OCI-LY7 (cell line): ENCODE results near the gene ZNF175. TPM values are rescaled to one million over a fixed set of nuclear protein-coding genes. Genes with fewer than 3 reads are reported as not detected.
"Not testable (repeated sequence)": the region's sequence is repeated elsewhere in the genome, so short reads cannot be mapped to it uniquely, and the experiment has no call there.

Experiments used
- BruUV-seq: library from RNA; stranded (reverse); fragments of 400-500 nt; replicated peaks from 2 replicates; lab custom pipeline; 2021; lab: Mats Ljungman, UMichigan
- CTCF ChIA-PET: fragments of 300-600 bp; sonication (Branson Sonifier 250); formaldehyde crosslinking; loops from one replicate; lab custom pipeline; 2022; ENCODE audit warnings: antibody characterized with exemption; ENCODE audit not compliant: unreplicated experiment; lab: Charles Lee
- POLR2A ChIA-PET: fragments of 300-600 bp; sonication (Branson Sonifier 250); formaldehyde crosslinking; loops from one replicate; lab custom pipeline; 2022; ENCODE audit warnings: antibody characterized with exemption; lab: Charles Lee
- DNase-seq: peaks from one replicate; pipeline ENCODE4 v3.0.0-alpha.2; 2015; ENCODE audit warnings: low spot score
- H2AFZ ChIP-seq: fragments of 200-600 bp; sonication (generic), shearing (Covaris generic); 2 replicates; pipeline ENCODE4 v1.6.1; 2014; ENCODE audit warnings: mild to moderate bottlenecking, antibody characterized with exemption, low read length, moderate library complexity
- H3K27ac ChIP-seq: fragments of 200-600 bp; sonication (generic); 2 replicates; pipeline ENCODE4 v1.5.1; 2014; ENCODE audit warnings: mixed run types, low read depth, mild to moderate bottlenecking, moderate library complexity, low read length, inconsistent platforms; ENCODE audit not compliant: poor library complexity, severe bottlenecking
- H3K36me3 ChIP-seq: fragments of 200-600 bp; sonication (generic); 2 replicates; pipeline ENCODE4 v1.6.1; 2014; ENCODE audit warnings: mild to moderate bottlenecking, antibody characterized with exemption, low read length, moderate library complexity, mixed read lengths; ENCODE audit not compliant: insufficient read depth
- H3K4me1 ChIP-seq: fragments of 200-600 bp; sonication (generic); 2 replicates; pipeline ENCODE4 v1.5.1; 2014; ENCODE audit warnings: mild to moderate bottlenecking, low read length; ENCODE audit not compliant: insufficient read depth, poor library complexity, severe bottlenecking
- H3K4me2 ChIP-seq: fragments of 200-600 bp; sonication (generic); 2 replicates; pipeline ENCODE4 v1.6.1; 2014; ENCODE audit warnings: mild to moderate bottlenecking, low read length
- H3K4me3 ChIP-seq: fragments of 200-600 bp; sonication (generic); 2 replicates; pipeline ENCODE4 v1.5.1; 2014; ENCODE audit warnings: mild to moderate bottlenecking, low read depth, low read length; ENCODE audit not compliant: poor library complexity, severe bottlenecking
- H3K79me2 ChIP-seq: fragments of 200-600 bp; sonication (generic); 2 replicates; pipeline ENCODE4 v1.6.1; 2016; ENCODE audit warnings: low read depth, mild to moderate bottlenecking, low read length, moderate library complexity, mixed read lengths; ENCODE audit not compliant: insufficient read depth
- H3K9me2 ChIP-seq: fragments of 200-600 bp; sonication (generic); 2 replicates; pipeline ENCODE4 v1.6.1; 2016; ENCODE audit warnings: mild to moderate bottlenecking, low read length, mixed read lengths; ENCODE audit not compliant: insufficient read depth
- H3K9me3 ChIP-seq: fragments of 200-600 bp; sonication (generic); 2 replicates; pipeline ENCODE4 v1.6.1; 2014; ENCODE audit warnings: mild to moderate bottlenecking, mixed run types, low read length, mixed read lengths
- H4K20me1 ChIP-seq: fragments of 200-600 bp; sonication (generic); 2 replicates; pipeline ENCODE4 v1.6.1; 2014; ENCODE audit warnings: mild to moderate bottlenecking, antibody characterized with exemption, low read length, moderate library complexity, mixed read lengths; ENCODE audit not compliant: insufficient read depth
- EZH2phosphoT487 ChIP-seq: fragments of 200-600 bp; sonication (generic); IDR thresholded peaks from 2 replicates; pipeline ENCODE4 v1.6.1; 2018; ENCODE audit warnings: low read depth, borderline replicate concordance, mild to moderate bottlenecking, mixed run types, antibody characterized with exemption, low read length, moderate library complexity, mixed read lengths
- intact Hi-C: fragments of 100-400 bp; cut with micrococcal nuclease; formaldehyde crosslinking; loops from one replicate; pipeline ENCODE4 v1.10.0; 2022; ENCODE audit not compliant: unreplicated experiment
- total RNA-seq, 2 experiments: library from RNA; depleted of rRNA in 1 of 2; stranded (reverse); fragments of >200 nt in 1 of 2; shearing (Covaris generic) in 1 of 2; gene quantifications; 2 replicates each; pipeline ENCODE4 v1.2.3, GENCODE V29; 2014 to 2022
- TF ChIP-seq, protein P1 (sequence below): fragments of 200-600 bp; sonication (generic); conservative IDR thresholded peaks from 2 replicates; pipeline ENCODE4 v1.5.1; 2014; ENCODE audit warnings: mild to moderate bottlenecking, antibody characterized with exemption, low read length, moderate library complexity, mixed read lengths

The ZNF175 gene
- total RNA-seq, 2 experiments from 2014 or later = 3.5 to 10.4 TPM

DNA sequence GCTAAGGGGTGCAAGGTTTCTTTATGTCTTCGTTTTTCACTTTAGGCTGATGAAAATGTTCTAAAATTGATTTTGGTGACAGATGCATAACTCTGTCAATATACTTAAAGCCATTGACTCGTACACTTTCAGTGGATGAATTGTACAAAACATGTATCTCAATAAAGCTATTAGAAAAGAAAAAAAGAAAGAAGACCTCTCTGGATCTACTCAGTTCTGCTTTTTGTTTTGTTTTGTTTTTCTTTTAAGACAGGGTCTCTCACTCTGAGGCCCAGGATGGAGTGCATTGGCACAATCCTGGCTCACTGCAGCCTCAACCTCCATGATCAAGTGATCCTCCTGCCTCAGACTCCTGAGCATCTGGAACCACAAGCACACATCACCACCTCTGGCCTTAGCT, 55.6 kb downstream of the ZNF175 start:
- no TSS peak for BruUV-seq
- Histone ChIP-seq H3K4me2 (no peak overlapping the region), H3K79me2 (no peaks in the 10 kb centered on the region), H2AFZ (no peak overlapping the region), H3K36me3 (no peaks in the 10 kb centered on the region), H4K20me1 (no peaks in the 10 kb centered on the region), H3K9me2 (no peaks in the 10 kb centered on the region), H3K9me3 (no peaks in the 10 kb centered on the region), H3K27ac (no peak overlapping the region), H3K4me1 (peaks cover 2% of the 10 kb centered on the region), H3K4me3 (no peak overlapping the region)
- DNase-seq = no peak
- POLR2A ChIA-PET = no interaction called here
- TF ChIP-seq, protein P1, sequence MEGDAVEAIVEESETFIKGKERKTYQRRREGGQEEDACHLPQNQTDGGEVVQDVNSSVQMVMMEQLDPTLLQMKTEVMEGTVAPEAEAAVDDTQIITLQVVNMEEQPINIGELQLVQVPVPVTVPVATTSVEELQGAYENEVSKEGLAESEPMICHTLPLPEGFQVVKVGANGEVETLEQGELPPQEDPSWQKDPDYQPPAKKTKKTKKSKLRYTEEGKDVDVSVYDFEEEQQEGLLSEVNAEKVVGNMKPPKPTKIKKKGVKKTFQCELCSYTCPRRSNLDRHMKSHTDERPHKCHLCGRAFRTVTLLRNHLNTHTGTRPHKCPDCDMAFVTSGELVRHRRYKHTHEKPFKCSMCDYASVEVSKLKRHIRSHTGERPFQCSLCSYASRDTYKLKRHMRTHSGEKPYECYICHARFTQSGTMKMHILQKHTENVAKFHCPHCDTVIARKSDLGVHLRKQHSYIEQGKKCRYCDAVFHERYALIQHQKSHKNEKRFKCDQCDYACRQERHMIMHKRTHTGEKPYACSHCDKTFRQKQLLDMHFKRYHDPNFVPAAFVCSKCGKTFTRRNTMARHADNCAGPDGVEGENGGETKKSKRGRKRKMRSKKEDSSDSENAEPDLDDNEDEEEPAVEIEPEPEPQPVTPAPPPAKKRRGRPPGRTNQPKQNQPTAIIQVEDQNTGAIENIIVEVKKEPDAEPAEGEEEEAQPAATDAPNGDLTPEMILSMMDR = no peak
- TF ChIP-seq EZH2phosphoT487 = no peak
- CTCF ChIA-PET = no interaction called here
- intact Hi-C loops = no loop called here

DNA sequence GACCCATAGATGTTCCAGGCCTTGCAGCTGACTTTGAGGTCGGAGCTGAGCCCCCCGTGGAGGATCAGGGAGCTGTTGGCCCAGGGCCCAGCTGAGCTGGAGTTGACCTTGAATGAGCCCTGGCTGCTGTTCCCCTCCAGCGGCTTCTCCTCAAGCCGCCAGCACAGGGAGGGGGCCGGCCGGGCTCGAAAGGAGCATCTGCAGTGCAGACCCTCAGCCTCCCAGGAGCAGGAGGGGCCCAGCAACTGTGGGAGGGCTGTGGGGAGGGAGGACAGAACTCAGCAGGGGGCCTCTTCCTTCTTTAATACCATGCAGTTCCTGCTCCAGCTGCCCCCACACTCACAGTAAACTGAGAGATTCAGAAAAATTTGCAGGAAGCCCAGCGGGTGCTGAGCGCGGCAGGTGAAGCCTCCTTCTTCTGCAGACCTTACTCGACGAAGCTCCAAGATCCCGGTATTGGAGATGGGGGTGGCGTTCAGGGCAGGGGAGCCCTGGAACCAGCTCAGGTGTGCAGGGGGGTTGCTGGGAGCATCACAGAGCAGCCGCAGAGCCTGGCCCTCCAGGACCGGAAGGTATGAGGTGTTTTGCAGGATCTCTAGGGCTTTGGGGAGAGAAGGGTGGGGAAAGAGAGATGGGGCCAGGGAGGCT, 56.5 kb downstream of the ZNF175 start:
- ChIA-PET POLR2A (no interaction called here), CTCF (interaction anchor here (0.7 kb wide), 1 partner anchor 20 kb away, joined by 3 read pairs; no protein-coding TSS in a partner anchor)
- Histone ChIP-seq H3K4me3 (no peak overlapping the region), H3K9me3 (no peaks in the 10 kb centered on the region), H4K20me1 (no peaks in the 10 kb centered on the region), H3K9me2 (no peaks in the 10 kb centered on the region), H2AFZ (no peak overlapping the region), H3K4me2 (no peak overlapping the region), H3K4me1 (no peaks in the 10 kb centered on the region), H3K36me3 (no peaks in the 10 kb centered on the region), H3K27ac (no peak overlapping the region), H3K79me2 (no peaks in the 10 kb centered on the region)
- intact Hi-C loops = no loop called here
- no peak for DNase-seq
- BruUV-seq = no TSS peak
- TF ChIP-seq EZH2phosphoT487 = no peak
- TF ChIP-seq, protein P1 = no peak

DNA sequence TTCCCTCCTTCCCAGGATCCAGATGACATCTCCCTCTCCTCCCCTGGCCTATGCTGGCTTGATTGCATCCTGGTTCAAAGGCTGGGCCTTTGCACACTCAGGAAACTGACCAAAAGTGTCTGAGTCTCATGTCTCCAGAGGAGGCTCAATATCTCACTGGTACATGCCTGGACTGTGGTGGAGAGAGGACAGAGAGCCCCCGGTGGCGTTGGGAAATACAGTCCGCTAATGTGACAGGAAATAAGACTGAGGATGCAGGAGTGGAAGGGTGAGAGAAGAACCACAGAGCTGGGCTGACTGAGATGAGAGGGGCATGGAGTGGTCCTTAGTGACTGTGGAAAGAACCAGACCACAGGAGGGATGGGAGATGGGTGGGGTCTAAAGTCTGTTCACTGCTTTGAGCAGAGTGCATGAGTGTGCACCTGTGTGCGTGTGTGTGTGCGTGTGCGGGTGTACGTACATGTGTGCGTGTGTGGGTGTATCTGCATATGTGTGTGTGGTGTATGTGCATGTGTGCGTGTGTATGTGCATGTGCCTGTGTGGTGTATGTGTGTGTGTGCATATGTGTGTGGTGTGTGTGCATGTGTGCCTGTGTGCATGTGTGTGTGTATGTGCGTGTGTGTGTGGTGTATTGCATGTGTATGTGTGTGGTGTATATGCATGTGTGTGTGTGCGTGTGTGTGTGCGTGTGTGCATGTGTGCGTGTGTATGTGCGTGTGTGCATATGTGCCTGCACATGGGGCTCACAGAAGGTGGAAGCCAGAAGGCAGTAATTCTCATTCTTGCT, 57.3 kb downstream of the ZNF175 start:
- Histone ChIP-seq H3K4me1 (no peaks in the 10 kb centered on the region), H3K36me3 (no peaks in the 10 kb centered on the region), H2AFZ (no peak overlapping the region), H3K79me2 (no peaks in the 10 kb centered on the region), H3K4me2 (no peak overlapping the region), H3K27ac (no peak overlapping the region), H4K20me1 (no peaks in the 10 kb centered on the region), H3K9me3 (no peaks in the 10 kb centered on the region), H3K9me2 (no peaks in the 10 kb centered on the region), H3K4me3 (no peak overlapping the region)
- no peak for TF ChIP-seq EZH2phosphoT487
- TF ChIP-seq, protein P1 = no peak
- POLR2A ChIA-PET = no interaction called here
- no peak for DNase-seq
- CTCF ChIA-PET = no interaction called here
- no TSS peak for BruUV-seq
- intact Hi-C loops = no loop called here

DNA sequence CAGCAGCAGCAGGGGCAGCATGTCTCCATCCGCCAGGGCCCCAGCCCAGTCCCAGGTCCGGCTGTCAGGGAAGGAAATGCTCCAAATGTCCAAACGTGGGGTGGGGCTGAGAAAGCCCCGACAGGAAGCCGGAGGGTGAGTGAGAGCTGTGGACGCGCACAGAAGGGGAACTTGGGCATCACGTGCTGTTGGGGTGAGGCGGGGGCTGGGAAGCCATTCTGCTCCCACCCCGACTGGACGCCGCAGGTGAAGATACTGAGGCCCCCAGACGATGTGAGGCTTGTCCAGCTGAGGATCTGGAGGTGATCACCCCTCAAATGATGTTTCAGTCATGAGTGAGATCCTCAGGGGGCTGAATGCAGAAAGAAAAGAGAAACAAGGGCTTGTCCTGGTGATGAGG, 59.2 kb downstream of the ZNF175 start, which contains the start of gene SIGLEC5:
SIGLEC5 (minus strand) TSS at position 87 of the 400 bp plus-strand sequence; CDS start at position 21, 66 bp downstream.
- H3K4me3 ChIP-seq, POLR2A ChIA-PET, intact Hi-C loops, H3K9me2 ChIP-seq, H3K79me2 ChIP-seq, BruUV-seq, CTCF ChIA-PET, H3K36me3 ChIP-seq, H2AFZ ChIP-seq, H3K9me3 ChIP-seq, H3K4me1 ChIP-seq, H3K4me2 ChIP-seq, DNase-seq, H3K27ac ChIP-seq, H4K20me1 ChIP-seq: not testable (repeated sequence)
